IMR-90 (cell line): Measurements from ENCODE around the gene SLC46A1. TPM values are rescaled to one million over a fixed set of nuclear protein-coding genes. Genes with fewer than 3 reads are reported as not detected.

Source experiments
- ATAC-seq: fragments of 200-7000 bp; cut with Tn5 transposase; 2 replicates; pipeline ENCODE4 v1.9.1; 2020; ENCODE audit warnings: low read depth, mild to moderate bottlenecking, moderate library complexity
- BruUV-seq: library from RNA; stranded (reverse); fragments of 400-500 nt; replicated peaks from 2 replicates; lab custom pipeline; 2021; lab: Mats Ljungman, UMichigan
- CTCF ChIA-PET: fragments of 300-600 bp; formaldehyde crosslinking; extraction: SDS; loops from one replicate; lab custom pipeline; 2021; ENCODE audit warnings: antibody characterized with exemption; lab: Yijun Ruan, JAX
- POLR2A ChIA-PET: fragments of 300-600 bp; sonication (Branson Sonifier 250); formaldehyde crosslinking; loops from one replicate; lab custom pipeline; 2022; ENCODE audit warnings: antibody characterized with exemption; ENCODE audit not compliant: unreplicated experiment; lab: Charles Lee
- DNase-seq: peaks from one replicate; pipeline ENCODE4 v3.0.0; 2013
- H2AFZ ChIP-seq: replicated peaks from 2 replicates; pipeline ENCODE3; 2013; ENCODE audit warnings: low read length, mild to moderate bottlenecking; ENCODE audit not compliant: poor library complexity
- H2AK5ac ChIP-seq: 2 replicates; pipeline ENCODE4 v1.6.1; 2013; ENCODE audit warnings: low read depth, low read length, inconsistent platforms
- H2AK9ac ChIP-seq: replicated peaks from 2 replicates; pipeline ENCODE3; 2013; ENCODE audit warnings: mild to moderate bottlenecking, low read depth, low read length, moderate library complexity; ENCODE audit not compliant: poor library complexity
- H2BK120ac ChIP-seq: 2 replicates; pipeline ENCODE4 v1.6.1; 2013; ENCODE audit warnings: low read depth, low read length, inconsistent platforms
- H2BK15ac ChIP-seq: 3 replicates; pipeline ENCODE4 v1.6.1; 2013; ENCODE audit warnings: low read depth, low read length, inconsistent platforms
- H2BK20ac ChIP-seq: 2 replicates; pipeline ENCODE4 v1.6.1; 2013; ENCODE audit warnings: low read depth, mild to moderate bottlenecking, inconsistent platforms, low read length, moderate library complexity
- H2BK5ac ChIP-seq: 2 replicates; pipeline ENCODE4 v1.6.1; 2013; ENCODE audit warnings: mild to moderate bottlenecking, low read depth, low read length, inconsistent platforms; ENCODE audit not compliant: poor library complexity, severe bottlenecking
- H3K14ac ChIP-seq: replicated peaks from 2 replicates; pipeline ENCODE4 v1.6.1; 2013; ENCODE audit warnings: low read depth, low read length, inconsistent platforms
- H3K18ac ChIP-seq: 2 replicates; pipeline ENCODE4 v1.6.1; 2013; ENCODE audit warnings: low read depth, low read length, control low read depth
- H3K23ac ChIP-seq: 2 replicates; pipeline ENCODE4 v1.6.1; 2013; ENCODE audit warnings: low read depth, low read length, inconsistent platforms
- H3K27ac ChIP-seq: 2 replicates; pipeline ENCODE4 v1.5.1; 2013; ENCODE audit warnings: mild to moderate bottlenecking, control low read depth, low read length; ENCODE audit not compliant: insufficient read depth
- H3K27me3 ChIP-seq: 2 replicates; pipeline ENCODE4 v1.6.1; 2013; ENCODE audit warnings: low read length; ENCODE audit not compliant: control insufficient read depth, insufficient read depth
- H3K36me3 ChIP-seq: 2 replicates; pipeline ENCODE4 v1.6.1; 2013; ENCODE audit warnings: low read length, mixed read lengths; ENCODE audit not compliant: control insufficient read depth, insufficient read depth
- H3K4ac ChIP-seq: 2 replicates; pipeline ENCODE4 v1.6.1; 2013; ENCODE audit warnings: low read depth, low read length, inconsistent platforms
- H3K4me1 ChIP-seq: 2 replicates; pipeline ENCODE4 v1.6.1; 2013; ENCODE audit warnings: low read length, mixed read lengths; ENCODE audit not compliant: control insufficient read depth, insufficient read depth
- H3K4me2 ChIP-seq: 2 replicates; pipeline ENCODE4 v1.6.1; 2013; ENCODE audit warnings: low read depth, mild to moderate bottlenecking, control low read depth, low read length, moderate library complexity
- H3K4me3 ChIP-seq: 2 replicates; pipeline ENCODE4 v1.5.1; 2013; ENCODE audit warnings: low read depth, mild to moderate bottlenecking, control low read depth, low read length, moderate library complexity; ENCODE audit not compliant: insufficient read depth
- H3K56ac ChIP-seq: 2 replicates; pipeline ENCODE4 v1.6.1; 2013; ENCODE audit warnings: low read length, inconsistent platforms; ENCODE audit not compliant: insufficient read depth; ENCODE audit errors: extremely low read depth
- H3K79me1 ChIP-seq, 2 experiments: 2 replicates each; pipeline ENCODE4 v1.6.1; 2013; ENCODE audit warnings: low read length in 2 of 2, inconsistent platforms in 1 of 2, low read depth in 1 of 2
- H3K9ac ChIP-seq: 2 replicates; pipeline ENCODE4 v1.6.1; 2013; ENCODE audit warnings: low read depth, low read length, control low read depth
- H3K9me1 ChIP-seq: 2 replicates; pipeline ENCODE4 v1.6.1; 2013; ENCODE audit warnings: low read length, inconsistent platforms; ENCODE audit not compliant: insufficient read depth
- H3K9me3 ChIP-seq: 2 replicates; pipeline ENCODE4 v1.6.1; 2013; ENCODE audit warnings: low read length; ENCODE audit not compliant: control insufficient read depth, insufficient read depth
- H4K20me1 ChIP-seq: 2 replicates; pipeline ENCODE4 v1.6.1; 2013; ENCODE audit warnings: low read length, inconsistent platforms; ENCODE audit not compliant: insufficient read depth
- H4K5ac ChIP-seq: 2 replicates; pipeline ENCODE4 v1.6.1; 2013; ENCODE audit warnings: mild to moderate bottlenecking, low read depth, low read length, control low read depth
- H4K8ac ChIP-seq, 2 experiments: 2 replicates each; pipeline ENCODE4 v1.6.1; 2013; ENCODE audit warnings: low read depth in 2 of 2, low read length in 2 of 2, control low read depth in 1 of 2, inconsistent platforms in 1 of 2
- H4K91ac ChIP-seq: 2 replicates; pipeline ENCODE4 v1.6.1; 2013; ENCODE audit warnings: low read depth, low read length, inconsistent platforms; ENCODE audit not compliant: insufficient read depth
- BHLHE40 ChIP-seq: fragments of 150-350 bp; IDR thresholded peaks from 2 replicates; pipeline ENCODE4 v1.6.1; 2016; ENCODE audit warnings: mild to moderate bottlenecking, low read depth, low read length
- ELK1 ChIP-seq: fragments of 150-350 bp; IDR thresholded peaks from 2 replicates; pipeline ENCODE4 v1.6.1; 2016; ENCODE audit warnings: low read depth, mild to moderate bottlenecking, low read length, moderate library complexity, borderline replicate concordance
- MAFK ChIP-seq: IDR thresholded peaks from 2 replicates; pipeline ENCODE4 v1.6.1; 2012; ENCODE audit warnings: low read depth, low read length, improper control_type of control experiment
- POLR2A ChIP-seq: IDR thresholded peaks from 2 replicates; pipeline ENCODE4 v1.6.1; 2012; ENCODE audit warnings: mild to moderate bottlenecking, low read depth, low read length
- SMC3 ChIP-seq: fragments of 150-350 bp; IDR thresholded peaks from 2 replicates; pipeline ENCODE4 v1.6.1; 2016; ENCODE audit warnings: low read depth, mild to moderate bottlenecking, antibody characterized with exemption, low read length, moderate library complexity
- WGBS, 2 experiments: methylation state at CpG; one replicate each; pipeline versions ENCODE4 v1.1.5 to v1.1.7; 2013; ENCODE audit warnings: missing lambda C conversion rate in 2 of 2; ENCODE audit not compliant: insufficient read length in 1 of 2; ENCODE audit errors: extremely low coverage in 2 of 2; 5-methylcytosine and 5-hydroxymethylcytosine counted together
- dilution Hi-C: fragments of 300-500 bp; cut with HindIII; formaldehyde crosslinking; loops from one replicate; pipeline ENCODE4 v1.14.3; 2018; ENCODE audit warnings: low sequenced_read_pairs; ENCODE audit not compliant: unreplicated experiment
- in situ Hi-C: fragments of 300-500 bp; cut with MboI; formaldehyde crosslinking; loops from 3 replicates; pipeline ENCODE4 v1.14.3; 2019; ENCODE audit warnings: low sequenced_read_pairs, inconsistent platforms, mixed read lengths
- intact Hi-C: fragments of 100-400 bp; cut with micrococcal nuclease; formaldehyde crosslinking; loops from 2 replicates; pipeline ENCODE4 v1.10.0; 2022
- polyA plus RNA-seq, 3 experiments: library from polyadenylated mRNA; depleted of rRNA; stranded (reverse); fragments of >200 nt; gene quantifications; 2 replicates each; pipeline ENCODE4 v1.2.3, GENCODE V29; 2012; ENCODE audit warnings: low replicate concordance in 1 of 3
- total RNA-seq: library from RNA; depleted of rRNA; stranded (reverse); fragments of >200 nt; gene quantifications from 2 replicates; pipeline ENCODE4 v1.2.3, GENCODE V29; 2012

SLC46A1 gene
- total and polyA plus RNA-seq, 2 of the 4 experiments (the other 2 are of a cell fraction): 2.7 to 3.9 TPM

DNA sequence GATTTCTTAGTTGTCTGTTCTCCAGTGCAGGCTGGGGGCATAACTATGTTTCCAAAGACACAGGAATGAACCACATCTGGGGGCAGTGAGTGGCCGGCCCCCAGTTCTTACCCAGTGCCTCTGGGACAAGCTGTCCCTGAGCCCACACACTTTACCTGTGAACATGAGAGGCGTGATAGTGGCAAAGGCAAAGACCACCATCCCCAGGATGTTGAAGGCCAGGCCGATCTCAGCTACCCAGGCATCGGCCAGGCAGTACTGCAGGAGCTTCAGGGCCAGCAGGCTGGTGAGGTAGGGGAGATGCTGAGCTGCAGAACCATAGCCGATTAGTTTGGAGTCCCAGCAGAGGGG, 1.6 kb downstream of the SLC46A1 start:
- BruUV-seq: no TSS peak
- Histone ChIP-seq H3K9me1 (peaks cover 13% of the 10 kb centered on the region), H4K91ac (no peak overlapping the region), H3K36me3 (peaks cover 4% of the 10 kb centered on the region), H2BK120ac (no peak overlapping the region), H2AFZ (no peak overlapping the region), H3K4me2 (no peak overlapping the region), H4K8ac (no peak overlapping the region), H3K79me1 (no peaks in the 10 kb centered on the region), H3K4me3 (no peak overlapping the region), H3K56ac (no peak overlapping the region), H3K27ac (no peak overlapping the region), H3K4me1 (peaks cover 3% of the 10 kb centered on the region), H2BK20ac (no peak overlapping the region), H4K5ac (no peak overlapping the region), H2BK5ac (no peak overlapping the region), H3K9ac (no peak overlapping the region), H2BK15ac (no peak overlapping the region), H3K18ac (no peak overlapping the region), H3K9me3 (no peaks in the 10 kb centered on the region), H3K23ac (no peak overlapping the region), H3K4ac (no peak overlapping the region), H3K27me3 (0 out of 2 replicates have a peak, but pooled peaks cover 2% of the 10 kb centered on the region), H2AK9ac (no peak overlapping the region), H2AK5ac (no peak overlapping the region), H4K20me1 (no peaks in the 10 kb centered on the region), H3K14ac (no peak overlapping the region)
- no peak for TF ChIP-seq MAFK
- no peak for TF ChIP-seq BHLHE40
- no peak for TF ChIP-seq SMC3
- no peak for TF ChIP-seq POLR2A
- no peak for TF ChIP-seq ELK1
- in situ Hi-C loops (no loop called here), intact Hi-C loops (loop anchor here (10.0 kb wide), 1 partner anchor 140 kb away; no protein-coding TSS in a partner anchor), dilution Hi-C loops (no loop called here)
- POLR2A ChIA-PET: no interaction called here
- CTCF ChIA-PET: no interaction called here
- ATAC-seq: no peak
- no peak for DNase-seq
- 100% methylated on average over 1 of the region's 5 CpGs; no CpG with 5 or more reads in 1 of the 2 experiments for WGBS, 2 experiments
